ENCODE measurements around the gene MSX1. TPM values are rescaled to one million over a fixed set of nuclear protein-coding genes. Genes with fewer than 3 reads are reported as not detected.

Gene MSX1
- total RNA-seq, 2 experiments from 2014 or later = 0.16 to 2.1 TPM

GRCh38 chr4:4875147-4875546 is 15.7 kb downstream of the MSX1 start:
- Histone ChIP-seq H3K4me3 (ENCODE audit: low read depth, low read length, poor library complexity, severe bottlenecking) (no peak overlapping the region), H3K9me3 (ENCODE audit: low read length) (no peaks in the 10 kb centered on the region), H3K36me3 (ENCODE audit: insufficient read depth, low read length) (no peaks in the 10 kb centered on the region), H3K79me2 (ENCODE audit: insufficient read depth, low read depth, low read length) (no peaks in the 10 kb centered on the region), H3K4me1 (ENCODE audit: insufficient read depth, low read length, poor library complexity, severe bottlenecking) (no peaks in the 10 kb centered on the region), H3K9me2 (ENCODE audit: insufficient read depth, low read length) (no peaks in the 10 kb centered on the region), H4K20me1 (ENCODE audit: insufficient read depth, low read length) (no peaks in the 10 kb centered on the region), H2AFZ (ENCODE audit: low read length) (no peak overlapping the region), H3K4me2 (ENCODE audit: low read length) (no peak overlapping the region), H3K27ac (ENCODE audit: low read depth, low read length, poor library complexity, severe bottlenecking) (no peak overlapping the region)
- ChIA-PET POLR2A (no interaction called here), CTCF (ENCODE audit: unreplicated experiment) (interaction anchor here (0.5 kb wide), 1 partner anchor 36 kb away, joined by 3 read pairs; no protein-coding TSS in a partner anchor)
- TF ChIP-seq, protein P1, sequence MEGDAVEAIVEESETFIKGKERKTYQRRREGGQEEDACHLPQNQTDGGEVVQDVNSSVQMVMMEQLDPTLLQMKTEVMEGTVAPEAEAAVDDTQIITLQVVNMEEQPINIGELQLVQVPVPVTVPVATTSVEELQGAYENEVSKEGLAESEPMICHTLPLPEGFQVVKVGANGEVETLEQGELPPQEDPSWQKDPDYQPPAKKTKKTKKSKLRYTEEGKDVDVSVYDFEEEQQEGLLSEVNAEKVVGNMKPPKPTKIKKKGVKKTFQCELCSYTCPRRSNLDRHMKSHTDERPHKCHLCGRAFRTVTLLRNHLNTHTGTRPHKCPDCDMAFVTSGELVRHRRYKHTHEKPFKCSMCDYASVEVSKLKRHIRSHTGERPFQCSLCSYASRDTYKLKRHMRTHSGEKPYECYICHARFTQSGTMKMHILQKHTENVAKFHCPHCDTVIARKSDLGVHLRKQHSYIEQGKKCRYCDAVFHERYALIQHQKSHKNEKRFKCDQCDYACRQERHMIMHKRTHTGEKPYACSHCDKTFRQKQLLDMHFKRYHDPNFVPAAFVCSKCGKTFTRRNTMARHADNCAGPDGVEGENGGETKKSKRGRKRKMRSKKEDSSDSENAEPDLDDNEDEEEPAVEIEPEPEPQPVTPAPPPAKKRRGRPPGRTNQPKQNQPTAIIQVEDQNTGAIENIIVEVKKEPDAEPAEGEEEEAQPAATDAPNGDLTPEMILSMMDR (conservative IDR thresholded peaks at IDR 0.05; ENCODE audit: low read length) = no peak
- TF ChIP-seq EZH2phosphoT487 (IDR thresholded peaks at IDR 0.05; ENCODE audit: borderline replicate concordance, low read depth, low read length) = no peak
- no peak for DNase-seq (ENCODE audit: low spot score)
- no TSS peak for BruUV-seq (replicated peaks)
- intact Hi-C loops (cut with micrococcal nuclease; ENCODE audit: unreplicated experiment) = no loop called here

GRCh38 chr4:4875611-4876010 is 16.1 kb downstream of the MSX1 start:
- TF ChIP-seq, protein P1 (conservative IDR thresholded peaks at IDR 0.05; ENCODE audit: low read length) = no peak
- TF ChIP-seq EZH2phosphoT487 (IDR thresholded peaks at IDR 0.05; ENCODE audit: borderline replicate concordance, low read depth, low read length) = no peak
- no peak overlapping the region for H3K27ac ChIP-seq (ENCODE audit: low read depth, low read length, poor library complexity, severe bottlenecking)
- DNase-seq (ENCODE audit: low spot score) = no peak
- no peaks in the 10 kb centered on the region for H4K20me1 ChIP-seq (ENCODE audit: insufficient read depth, low read length)
- BruUV-seq (replicated peaks) = no TSS peak
- no peaks in the 10 kb centered on the region for H3K4me1 ChIP-seq (ENCODE audit: insufficient read depth, low read length, poor library complexity, severe bottlenecking)
- CTCF ChIA-PET (ENCODE audit: unreplicated experiment) = interaction anchor here (0.5 kb wide), 1 partner anchor 36 kb away, joined by 3 read pairs; no protein-coding TSS in a partner anchor
- H3K4me3 ChIP-seq (ENCODE audit: low read depth, low read length, poor library complexity, severe bottlenecking) = no peak overlapping the region
- H3K9me3 ChIP-seq (ENCODE audit: low read length) = no peaks in the 10 kb centered on the region
- no peak overlapping the region for H2AFZ ChIP-seq (ENCODE audit: low read length)
- H3K79me2 ChIP-seq (ENCODE audit: insufficient read depth, low read depth, low read length) = no peaks in the 10 kb centered on the region
- intact Hi-C loops (cut with micrococcal nuclease; ENCODE audit: unreplicated experiment) = no loop called here
- no peaks in the 10 kb centered on the region for H3K36me3 ChIP-seq (ENCODE audit: insufficient read depth, low read length)
- POLR2A ChIA-PET = no interaction called here
- H3K9me2 ChIP-seq (ENCODE audit: insufficient read depth, low read length) = no peaks in the 10 kb centered on the region
- H3K4me2 ChIP-seq (ENCODE audit: low read length) = no peak overlapping the region

DNA sequence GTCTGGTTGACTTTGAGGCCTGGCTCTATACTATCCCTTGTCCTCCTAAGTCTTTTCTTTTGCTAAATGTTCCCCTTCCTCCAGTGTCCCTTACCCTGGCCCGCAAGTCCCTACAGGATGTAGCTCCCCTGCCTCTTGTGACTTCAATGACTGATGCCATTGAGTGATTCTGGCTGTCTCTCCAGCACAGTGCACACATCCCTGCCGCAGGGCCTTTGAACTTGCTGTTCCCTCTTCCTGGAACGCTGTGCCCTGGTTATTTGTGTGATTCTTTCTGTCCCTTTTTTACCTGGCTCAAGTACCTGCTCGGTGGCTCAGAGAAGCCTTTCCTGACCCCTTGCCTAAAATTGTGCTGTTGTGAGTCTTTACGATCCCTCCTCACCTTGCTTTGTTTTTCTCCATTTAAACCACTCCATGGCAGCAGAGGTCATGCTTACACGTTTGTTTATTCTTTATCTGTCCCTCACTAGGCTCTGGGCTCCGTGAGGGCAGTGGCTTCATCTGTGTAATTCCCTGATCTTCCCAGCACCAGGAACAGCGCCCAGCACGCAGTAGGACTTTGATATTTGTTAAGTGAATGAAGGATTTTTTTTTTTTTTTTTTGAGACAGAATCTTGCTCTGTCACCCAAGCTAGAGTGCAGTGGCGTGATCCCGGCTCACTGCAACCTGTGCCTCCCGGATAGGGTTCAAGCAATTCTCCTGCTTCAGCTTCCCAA is 17.6 kb downstream of the MSX1 start:
- DNase-seq (ENCODE audit: low spot score) = no peak
- BruUV-seq (replicated peaks) = no TSS peak

More for the DNA sequence above, 17.6 kb downstream of the MSX1 start:
- Histone ChIP-seq H3K9me3 (ENCODE audit: low read length) (no peaks in the 10 kb centered on the region), H3K27ac (ENCODE audit: low read depth, low read length, poor library complexity, severe bottlenecking) (no peak overlapping the region), H2AFZ (ENCODE audit: low read length) (no peak overlapping the region), H3K36me3 (ENCODE audit: insufficient read depth, low read length) (no peaks in the 10 kb centered on the region), H3K9me2 (ENCODE audit: insufficient read depth, low read length) (no peaks in the 10 kb centered on the region), H3K4me2 (ENCODE audit: low read length) (no peak overlapping the region), H4K20me1 (ENCODE audit: insufficient read depth, low read length) (no peaks in the 10 kb centered on the region), H3K79me2 (ENCODE audit: insufficient read depth, low read depth, low read length) (no peaks in the 10 kb centered on the region), H3K4me1 (ENCODE audit: insufficient read depth, low read length, poor library complexity, severe bottlenecking) (no peaks in the 10 kb centered on the region), H3K4me3 (ENCODE audit: low read depth, low read length, poor library complexity, severe bottlenecking) (no peak overlapping the region)
- POLR2A ChIA-PET = interaction anchor here (0.6 kb wide), 1 partner anchor 228 kb away, joined by 5 read pairs; no protein-coding TSS in a partner anchor
- intact Hi-C loops (cut with micrococcal nuclease; ENCODE audit: unreplicated experiment) = no loop called here
- TF ChIP-seq EZH2phosphoT487 (IDR thresholded peaks at IDR 0.05; ENCODE audit: borderline replicate concordance, low read depth, low read length) = no peak
- TF ChIP-seq, protein P1 (conservative IDR thresholded peaks at IDR 0.05; ENCODE audit: low read length) = no peak
- CTCF ChIA-PET (ENCODE audit: unreplicated experiment) = no interaction called here
